K562 (cell line): ENCODE measurements around the gene PLEKHM1. TPM values are rescaled to one million over a fixed set of nuclear protein-coding genes. Genes with fewer than 3 reads are reported as not detected.

Experiments
- ARID4B ChIP-seq: sonication (generic); formaldehyde crosslinking; IDR thresholded peaks from 2 replicates; pipeline ENCODE4 v1.8.0; 2022; ENCODE audit warnings: mild to moderate bottlenecking, missing genetic modification reagents
- BCOR ChIP-seq: fragments of 450-650 bp; IDR thresholded peaks from 2 replicates; pipeline ENCODE4 v1.6.1; 2016
- FOXA3 ChIP-seq, 2 experiments: fragments of 450-650 bp in 1 of 2; sonication (generic) in 1 of 2; formaldehyde crosslinking; IDR thresholded peaks in 1 of 2; conservative IDR thresholded peaks in 1 of 2; 2 replicates each; pipeline versions ENCODE4 v1.4.0 to v1.8.0; 2020 to 2022; ENCODE audit warnings: mild to moderate bottlenecking in 2 of 2, missing genetic modification reagents in 1 of 2
- GATAD2B ChIP-seq: fragments of 450-650 bp; IDR thresholded peaks from 2 replicates; pipeline ENCODE4 v1.6.1; 2017; ENCODE audit warnings: mild to moderate bottlenecking, borderline replicate concordance
- JUND ChIP-seq, 2 experiments: IDR thresholded peaks; 2 replicates in 1 of 2; 3 replicates in 1 of 2; pipeline ENCODE4 v1.6.1; 2011; ENCODE audit warnings: borderline replicate concordance in 2 of 2, low read depth in 2 of 2, low read length in 2 of 2, improper control_type of control experiment in 1 of 2, missing biosample characterization in 1 of 2, missing genetic modification characterization in 1 of 2, missing genetic modification reagents in 1 of 2
- LEF1 ChIP-seq: fragments of 450-650 bp; IDR thresholded peaks from 2 replicates; pipeline ENCODE4 v1.6.1; 2016; ENCODE audit warnings: mild to moderate bottlenecking
- NEUROD1 ChIP-seq: fragments of 150-350 bp; IDR thresholded peaks from 2 replicates; pipeline ENCODE4 v1.6.1; 2014; ENCODE audit warnings: borderline replicate concordance, low read length, low read depth; ENCODE audit not compliant: partially characterized antibody
- PPARD ChIP-seq: fragments of 250-450 bp; sonication (Bioruptor Pico); IDR thresholded peaks from 2 replicates; pipeline ENCODE4 v1.8.0; 2022; ENCODE audit warnings: inconsistent platforms, mild to moderate bottlenecking, moderate library complexity
- RNF2 ChIP-seq: sonication (generic); IDR thresholded peaks from 2 replicates; pipeline ENCODE4 v1.6.1; 2016
- SLC30A9 ChIP-seq: fragments of 250-450 bp; sonication (Bioruptor Pico); IDR thresholded peaks from 2 replicates; pipeline ENCODE4 v1.8.0; 2022; ENCODE audit warnings: mild to moderate bottlenecking, moderate library complexity
- SMAD1 ChIP-seq: fragments of 150-350 bp; IDR thresholded peaks from 2 replicates; pipeline ENCODE4 v1.6.1; 2014; ENCODE audit warnings: low read length, low read depth; ENCODE audit not compliant: partially characterized antibody
- SMARCB1 ChIP-seq: IDR thresholded peaks from 2 replicates; pipeline ENCODE4 v1.6.1; 2011; ENCODE audit warnings: improper control_type of control experiment, low read depth; ENCODE audit not compliant: insufficient read length
- SP1 ChIP-seq: sonication (generic); formaldehyde crosslinking; IDR thresholded peaks from 2 replicates; pipeline ENCODE4 v1.8.1; 2022; ENCODE audit warnings: mild to moderate bottlenecking, missing genetic modification reagents
- TBP ChIP-seq: optimal IDR thresholded peaks from 2 replicates; pipeline ENCODE3; 2011; ENCODE audit warnings: low read depth, low read length, improper control_type of control experiment
- VEZF1 ChIP-seq: fragments of 200-800 bp; sonication (Bioruptor generic); IDR thresholded peaks from 2 replicates; pipeline ENCODE4 v1.6.1; 2017; ENCODE audit warnings: missing genetic modification characterization, missing compliant biosample characterization
- ZNF174 ChIP-seq: fragments of 250-450 bp; sonication (Bioruptor Pico); IDR thresholded peaks from 2 replicates; pipeline ENCODE4 v1.4.0; 2020; ENCODE audit warnings: mild to moderate bottlenecking
- ZNF592 ChIP-seq: fragments of 450-650 bp; IDR thresholded peaks from 2 replicates; pipeline ENCODE4 v1.6.1; 2017; ENCODE audit warnings: antibody characterized with exemption, mild to moderate bottlenecking
- polyA plus RNA-seq, 8 experiments: library from polyadenylated mRNA; depleted of rRNA in 4 of 8; stranded (reverse) in 5 of 8; unstranded in 3 of 8; fragments of >200 nt; fragmentation: Nextera tagmentation in 2 of 8; fragmentation: Illumina TruSeq in 1 of 8; extraction: Ambion mirVana in 2 of 8; extraction: Trizol in 1 of 8; gene quantifications; 2 replicates each; pipeline versions ENCODE4 v1.2.1 to v1.2.3, GENCODE V29; 2011 to 2014; ENCODE audit warnings: inconsistent platforms in 1 of 8, missing spikeins in 1 of 8
- total RNA-seq, 7 experiments: library from RNA; depleted of rRNA in 6 of 7; stranded (reverse); fragments of >200 nt in 6 of 7; fragmentation: Illumina TruSeq in 2 of 7; extraction: Trizol in 2 of 7; gene quantifications; 2 replicates each; pipeline versions ENCODE4 v1.2.1 to v1.2.3, GENCODE V29; 2011 to 2021; ENCODE audit warnings: low replicate concordance in 1 of 7

PLEKHM1 gene
- total and polyA plus RNA-seq, 9 of the 15 experiments (the other 6 are each of a cell fraction or from before 2014, with no cell fraction given): 0.13 to 23.3 (median 5.7) TPM

- TF ChIP-seq ZNF592 (0 out of 2 replicates have a peak, but pooled peaks have one; percentile 47), VEZF1 (peak; percentile 47; the same call in 1 of the 2 replicates), RNF2 (peak; percentile 85), ARID4B (CRISPR knock-in tag) (peak; percentile 22; the same call in 1 of the 2 replicates), JUND (IDR thresholded peaks at IDR 0.05; ENCODE audit: borderline replicate concordance, low read depth, low read length) (peak; percentile 38; the same call in 1 of the 2 replicates), JUND (tag; IDR thresholded peaks at IDR 0.05; ENCODE audit: borderline replicate concordance, low read depth, low read length) (peak; percentile 11; the same call in 1 of the 3 replicates), SP1 (CRISPR knock-in tag) (no peak), NEUROD1 (peak; percentile 6), FOXA3 (CRISPR knock-in tag; conservative IDR thresholded peaks at IDR 0.05 in 1 of 2, IDR thresholded peaks at IDR 0.05 in 1 of 2) (0 out of 4 replicates have a peak, but pooled peaks of 1 of the 2 experiments have one; percentile 10), ZNF174 (no peak), SMAD1 (peak; percentile 51), SMARCB1 (no peak), PPARD (CRISPR knock-in tag) (no peak), SLC30A9 (CRISPR knock-in tag) (no peak), BCOR (peak; percentile 13), TBP (peak; percentile 40), LEF1 (peak; percentile 75), GATAD2B (0 out of 2 replicates have a peak, but pooled peaks have one; percentile 41)
Observed at GRCh38 chr17:45394913-45395568, 95.5 kb downstream of the PLEKHM1 start (continued).
